Stimulated activated CD4-positive, alpha-beta T cell treated with anti-CD3 and anti-CD28 coated beads, Interleukin-2, amount 100 ng/mL, for 48 hours (primary cell): ENCODE data around the gene CYSRT1.

ENCODE experiments used
- DNase-seq, 2 donors: peaks; one replicate each; pipeline ENCODE4 v3.0.0-alpha.2; 2020

CYSRT1 gene

DNA sequence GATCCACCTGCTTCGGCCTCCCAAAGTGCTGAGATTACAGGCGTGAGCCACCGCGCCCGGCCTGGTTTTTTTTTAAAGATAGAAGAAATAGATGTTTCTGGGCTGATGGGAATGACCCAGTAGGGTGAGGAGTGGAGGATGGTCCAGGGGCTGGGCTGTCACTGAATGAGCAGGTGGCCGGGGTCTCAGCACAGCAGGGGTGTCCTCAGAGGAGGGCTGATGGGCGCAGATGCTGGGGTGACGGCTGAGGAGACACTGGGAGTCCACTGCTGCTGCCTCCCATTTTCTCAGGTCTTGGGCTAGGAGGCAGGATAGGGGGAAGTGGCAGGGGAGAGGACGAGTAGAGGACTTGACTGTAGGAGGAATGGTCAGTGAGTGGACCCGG lies 50.2 kb downstream of the CYSRT1 start:
- DNase-seq = no peak
